Activated CD4-positive, alpha-beta T cell treated with anti-CD3 and anti-CD28 coated beads for 1 hour (primary cell): Measurements from ENCODE around the gene PCDHA7.
"Not testable (repeated sequence)": the region's sequence is repeated elsewhere in the genome, so short reads cannot be mapped to it uniquely, and the experiment has no call there.

Experiments used
- DNase-seq: peaks from one replicate; pipeline ENCODE4 v3.0.0-alpha.2; 2020

Gene PCDHA7

GRCh38 chr5:140833993-140834392 lies at the start of gene PCDHA7:
Gene PCDHA7, plus strand, starts transcription at chr5:140834269. Its CDS starts 115 bp downstream, at chr5:140834384.
- DNase-seq = no peak

GRCh38 chr5:140785905-140786686 lies 48.0 kb upstream of the PCDHA7 start, which contains the start of gene PCDHA1:
Gene PCDHA1, plus strand, starts transcription at chr5:140786140.
- no peak for DNase-seq

- DNase-seq = not testable (repeated sequence)
Observed at GRCh38 chr5:140787422-140787821, 46.6 kb upstream of the PCDHA7 start.

GRCh38 chr5:140787849-140788504 lies 46.1 kb upstream of the PCDHA7 start:
- not testable (repeated sequence) for DNase-seq

GRCh38 chr5:140791089-140791488 lies 43.0 kb upstream of the PCDHA7 start:
- no peak for DNase-seq

GRCh38 chr5:140794595-140795258 lies 39.3 kb upstream of the PCDHA7 start, which contains the start of gene PCDHA2:
Gene PCDHA2, plus strand, starts transcription at chr5:140794852.
- no peak for DNase-seq

- DNase-seq = no peak
Observed at GRCh38 chr5:140795259-140795641, 38.8 kb upstream of the PCDHA7 start.

GRCh38 chr5:140796072-140796717 lies 37.9 kb upstream of the PCDHA7 start:
- DNase-seq = not testable (repeated sequence)

GRCh38 chr5:140796718-140797095 lies 37.4 kb upstream of the PCDHA7 start:
- no peak for DNase-seq

- DNase-seq = no peak
Observed at GRCh38 chr5:140800816-140801493, 33.1 kb upstream of the PCDHA7 start, which contains the start of gene PCDHA3. Gene PCDHA3, plus strand, starts transcription at chr5:140801057.

GRCh38 chr5:140801494-140801841 lies 32.6 kb upstream of the PCDHA7 start:
- DNase-seq = no peak

- DNase-seq = not testable (repeated sequence)
Observed at GRCh38 chr5:140802381-140802780, 31.7 kb upstream of the PCDHA7 start.

GRCh38 chr5:140802781-140803271 lies 31.2 kb upstream of the PCDHA7 start:
- DNase-seq = no peak

- DNase-seq = no peak
Observed at GRCh38 chr5:140806834-140807775, 27.0 kb upstream of the PCDHA7 start, which contains the start of gene PCDHA4. Gene PCDHA4, plus strand, starts transcription at chr5:140807068.

- DNase-seq = not testable (repeated sequence)
Observed at GRCh38 chr5:140808241-140808888, 25.7 kb upstream of the PCDHA7 start.

- no peak for DNase-seq
Observed at GRCh38 chr5:140808889-140809291, 25.2 kb upstream of the PCDHA7 start.

- DNase-seq = no peak
Observed at GRCh38 chr5:140821375-140822280, 12.4 kb upstream of the PCDHA7 start, which contains the start of gene PCDHA5. Gene PCDHA5, plus strand, starts transcription at chr5:140821613.

GRCh38 chr5:140822281-140822629 lies 11.8 kb upstream of the PCDHA7 start:
- no peak for DNase-seq

GRCh38 chr5:140822969-140823368 lies 11.1 kb upstream of the PCDHA7 start:
- not testable (repeated sequence) for DNase-seq
